Measurements from ENCODE around the gene PSMA3. TPM values are rescaled to one million over a fixed set of nuclear protein-coding genes. Genes with fewer than 3 reads are reported as not detected.
A peak's percentile ranks its signal among the peaks of the same experiment; 100 is the strongest.

Gene PSMA3
- total RNA-seq, result 133 to 142 TPM (median 133 TPM) in 3 replicates

GRCh38 chr14:58244556-58245387, at the start of gene PSMA3:
TSS of gene PSMA3 (plus strand) at chr14:58244843. CDS start at chr14:58244921, 78 bp downstream.
- H3K27me3 Mint-ChIP-seq (ENCODE audit: low read depth), result no peaks in the 10 kb centered on the region
- peak within 1 kb of the TSS; percentile 99 for H3K4me3 Mint-ChIP-seq
- TF ChIP-seq, protein P1, sequence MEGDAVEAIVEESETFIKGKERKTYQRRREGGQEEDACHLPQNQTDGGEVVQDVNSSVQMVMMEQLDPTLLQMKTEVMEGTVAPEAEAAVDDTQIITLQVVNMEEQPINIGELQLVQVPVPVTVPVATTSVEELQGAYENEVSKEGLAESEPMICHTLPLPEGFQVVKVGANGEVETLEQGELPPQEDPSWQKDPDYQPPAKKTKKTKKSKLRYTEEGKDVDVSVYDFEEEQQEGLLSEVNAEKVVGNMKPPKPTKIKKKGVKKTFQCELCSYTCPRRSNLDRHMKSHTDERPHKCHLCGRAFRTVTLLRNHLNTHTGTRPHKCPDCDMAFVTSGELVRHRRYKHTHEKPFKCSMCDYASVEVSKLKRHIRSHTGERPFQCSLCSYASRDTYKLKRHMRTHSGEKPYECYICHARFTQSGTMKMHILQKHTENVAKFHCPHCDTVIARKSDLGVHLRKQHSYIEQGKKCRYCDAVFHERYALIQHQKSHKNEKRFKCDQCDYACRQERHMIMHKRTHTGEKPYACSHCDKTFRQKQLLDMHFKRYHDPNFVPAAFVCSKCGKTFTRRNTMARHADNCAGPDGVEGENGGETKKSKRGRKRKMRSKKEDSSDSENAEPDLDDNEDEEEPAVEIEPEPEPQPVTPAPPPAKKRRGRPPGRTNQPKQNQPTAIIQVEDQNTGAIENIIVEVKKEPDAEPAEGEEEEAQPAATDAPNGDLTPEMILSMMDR (IDR thresholded peaks at IDR 0.05; ENCODE audit: unreplicated experiment), result no peak
- peaks cover 32% of the 10 kb centered on the region for H3K4me1 Mint-ChIP-seq
- peaks cover 4% of the 10 kb centered on the region for H3K36me3 Mint-ChIP-seq
- H3K27ac Mint-ChIP-seq, result peak within 1 kb of the TSS; percentile 100
- no peaks in the 10 kb centered on the region for H3K9me3 Mint-ChIP-seq
- DNase-seq (ENCODE audit: low spot score in 2 of 2, unreplicated experiment in 2 of 2), result peak; percentile 93 to 98

DNA sequence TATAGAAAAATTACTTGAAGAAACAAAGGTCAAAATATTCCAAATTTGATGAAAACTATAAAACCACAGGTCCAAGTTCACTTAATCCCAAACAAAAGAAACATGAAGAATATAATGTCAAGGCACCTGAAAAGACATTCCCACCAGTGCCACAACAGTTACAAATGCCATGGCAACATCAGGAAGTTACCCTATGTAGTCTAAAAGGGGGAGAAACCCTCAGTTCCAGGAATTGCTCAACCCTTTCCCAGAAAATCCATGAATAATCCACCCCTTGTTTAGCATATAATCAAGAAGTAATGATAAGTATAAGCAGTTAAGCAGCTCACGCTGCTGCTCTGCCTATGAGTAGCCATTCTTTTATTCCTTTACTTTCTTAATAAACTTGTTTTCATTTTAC, 48.4 kb upstream of the PSMA3 start:
- no peak overlapping the region for H3K27ac Mint-ChIP-seq
- H3K27me3 Mint-ChIP-seq (ENCODE audit: low read depth), result peaks cover 16% of the 10 kb centered on the region
- H3K4me1 Mint-ChIP-seq, result peaks cover 15% of the 10 kb centered on the region
- no peaks in the 10 kb centered on the region for H3K36me3 Mint-ChIP-seq
- no peak overlapping the region for H3K4me3 Mint-ChIP-seq
- TF ChIP-seq, protein P1 (IDR thresholded peaks at IDR 0.05; ENCODE audit: unreplicated experiment), result no peak
- DNase-seq (ENCODE audit: low spot score in 2 of 2, unreplicated experiment in 2 of 2), result no peak
- no peaks in the 10 kb centered on the region for H3K9me3 Mint-ChIP-seq

GRCh38 chr14:58198086-58198485, 46.6 kb upstream of the PSMA3 start:
- TF ChIP-seq, protein P1 (IDR thresholded peaks at IDR 0.05; ENCODE audit: unreplicated experiment), result no peak
- Mint-ChIP-seq H3K9me3 (no peaks in the 10 kb centered on the region), H3K4me3 (no peak overlapping the region)

DNA sequence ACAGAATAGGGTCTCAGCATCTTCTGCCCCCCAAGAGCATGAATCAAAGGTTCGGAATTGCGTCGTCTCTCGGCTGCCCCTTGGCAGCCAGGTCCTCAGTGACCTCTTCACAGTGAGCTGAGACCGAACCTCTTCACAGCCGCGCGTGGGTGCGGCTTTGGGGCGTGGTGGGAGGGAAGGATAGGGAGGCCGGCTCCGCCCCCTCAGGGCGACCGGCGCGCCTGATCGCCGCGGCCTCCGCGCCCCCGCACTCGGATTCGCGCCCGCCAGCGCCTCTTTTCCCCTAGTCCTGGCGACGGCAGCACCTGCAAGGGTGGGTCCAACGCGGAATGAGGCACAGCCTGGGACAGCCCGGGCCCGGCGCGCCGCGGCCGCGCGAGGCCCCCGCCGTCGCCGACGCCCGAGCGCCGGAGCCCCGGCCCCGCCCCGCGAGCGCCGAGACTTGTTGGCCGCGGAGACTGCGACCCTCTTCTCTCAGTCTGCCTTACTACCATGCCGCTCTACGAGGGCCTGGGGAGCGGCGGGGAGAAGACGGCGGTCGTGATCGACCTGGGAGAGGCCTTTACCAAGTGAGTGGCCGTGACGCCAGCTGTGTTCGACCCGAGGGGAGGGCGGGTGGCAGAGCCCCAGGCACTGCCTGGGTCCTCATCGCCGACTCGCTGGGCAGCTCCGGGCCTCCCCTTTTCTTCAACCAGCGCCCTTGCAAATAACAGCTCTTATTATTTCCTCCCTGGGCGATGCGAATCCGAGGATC, 44.7 kb upstream of the PSMA3 start, which contains the start of gene ACTR10:
TSS of gene ACTR10 (plus strand) at position 424 of the 754 bp plus-strand sequence. CDS start at position 493, 69 bp downstream.
- H3K36me3 Mint-ChIP-seq, result peaks cover 4% of the 10 kb centered on the region
- TF ChIP-seq, protein P1 (IDR thresholded peaks at IDR 0.05; ENCODE audit: unreplicated experiment), result no peak
- peaks cover 13% of the 10 kb centered on the region for H3K27me3 Mint-ChIP-seq (ENCODE audit: low read depth)
- peak within 1 kb of the TSS; percentile 97 for H3K27ac Mint-ChIP-seq
- H3K4me1 Mint-ChIP-seq, result peaks cover 21% of the 10 kb centered on the region
- H3K4me3 Mint-ChIP-seq, result peak within 1 kb of the TSS; percentile 92
- DNase-seq (ENCODE audit: low spot score in 2 of 2, unreplicated experiment in 2 of 2), result peak; percentile 63 to 84
- no peaks in the 10 kb centered on the region for H3K9me3 Mint-ChIP-seq

More at GRCh38 chr14:58198086-58198485, 46.6 kb upstream of the PSMA3 start:
- no peak for DNase-seq (ENCODE audit: low spot score in 2 of 2, unreplicated experiment in 2 of 2)
- H3K4me1 Mint-ChIP-seq, result peaks cover 21% of the 10 kb centered on the region
- peaks cover 16% of the 10 kb centered on the region for H3K27me3 Mint-ChIP-seq (ENCODE audit: low read depth)
- no peaks in the 10 kb centered on the region for H3K36me3 Mint-ChIP-seq
- no peak overlapping the region for H3K27ac Mint-ChIP-seq

- Mint-ChIP-seq H3K9me3 (no peaks in the 10 kb centered on the region), H3K36me3 (peaks cover 4% of the 10 kb centered on the region), H3K27ac (peak overlapping the region; percentile 97), H3K4me3 (peak overlapping the region; percentile 92), H3K27me3 (ENCODE audit: low read depth) (peaks cover 13% of the 10 kb centered on the region), H3K4me1 (peaks cover 21% of the 10 kb centered on the region)
- DNase-seq (ENCODE audit: low spot score in 2 of 2, unreplicated experiment in 2 of 2), result no peak
- TF ChIP-seq, protein P1 (IDR thresholded peaks at IDR 0.05; ENCODE audit: unreplicated experiment), result no peak
These were observed 44.2 kb upstream of the PSMA3 start for GRCh38 chr14:58200480-58200841.

All from mesothelial cell of epicardium (in vitro differentiated cells).